NAMALWA (cell line): ENCODE data around the gene LACRT.
"Not testable (repeated sequence)": the region's sequence is repeated elsewhere in the genome, so short reads cannot be mapped to it uniquely, and the experiment has no call there.

Source experiments
- DNase-seq: peaks from one replicate; pipeline ENCODE4 v3.0.0-alpha.2; 2015; ENCODE audit warnings: low spot score

The LACRT gene

DNA sequence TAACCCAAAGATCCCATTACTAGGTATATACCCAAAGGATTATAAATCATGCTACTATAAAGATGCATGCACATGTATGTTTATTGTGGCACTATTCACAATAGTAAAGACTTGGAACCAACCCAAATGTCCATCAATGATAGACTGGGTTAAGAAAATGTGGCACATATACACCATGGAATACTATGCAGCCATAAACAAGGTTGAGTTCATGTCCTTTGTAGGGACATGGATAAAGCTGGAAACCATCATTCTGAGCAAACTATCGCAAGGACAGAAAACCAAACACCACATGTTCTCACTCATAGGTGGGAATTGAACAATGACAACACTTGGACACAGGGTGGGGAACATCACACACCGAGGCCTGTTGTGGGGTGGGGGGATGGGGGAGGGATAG is 4.4 kb upstream of the LACRT start:
- DNase-seq: not testable (repeated sequence)

DNA sequence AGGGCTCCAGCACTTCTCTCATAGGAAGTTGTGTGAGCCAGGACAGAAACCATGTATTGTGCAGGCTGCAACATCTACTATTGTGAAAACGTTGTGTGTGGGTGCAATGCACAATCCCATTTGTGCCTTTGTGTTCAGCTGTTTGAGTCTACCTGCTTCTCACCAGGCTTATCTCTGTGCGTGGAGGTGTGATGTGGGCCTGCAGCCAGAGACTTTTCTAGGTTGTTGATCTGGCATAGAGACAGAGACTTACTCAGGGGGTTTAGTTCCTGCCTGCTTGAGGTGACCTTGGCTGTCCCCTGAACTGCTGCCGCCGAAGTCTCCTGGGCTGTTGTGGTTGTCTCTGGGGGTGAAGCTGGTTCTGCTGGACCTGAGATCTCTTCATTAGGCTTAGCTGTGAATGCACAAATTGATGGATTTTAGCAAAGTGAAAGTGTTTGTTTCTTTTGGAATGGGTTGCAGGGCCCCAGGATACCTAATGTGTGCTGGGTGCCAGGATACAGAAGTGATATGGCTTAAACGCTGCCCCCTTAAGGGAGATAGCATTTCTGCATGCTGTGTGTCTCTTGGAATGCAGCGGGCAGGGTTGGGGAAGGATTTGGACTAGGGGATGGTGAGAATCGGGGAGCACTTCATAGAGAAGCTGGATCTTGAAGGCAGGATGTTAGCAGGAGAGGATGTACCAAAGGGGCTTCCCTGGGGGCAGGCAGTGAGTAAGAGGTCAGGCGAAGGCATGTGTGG is 2.5 kb downstream of the LACRT start:
- peak; percentile 9 for DNase-seq

DNA sequence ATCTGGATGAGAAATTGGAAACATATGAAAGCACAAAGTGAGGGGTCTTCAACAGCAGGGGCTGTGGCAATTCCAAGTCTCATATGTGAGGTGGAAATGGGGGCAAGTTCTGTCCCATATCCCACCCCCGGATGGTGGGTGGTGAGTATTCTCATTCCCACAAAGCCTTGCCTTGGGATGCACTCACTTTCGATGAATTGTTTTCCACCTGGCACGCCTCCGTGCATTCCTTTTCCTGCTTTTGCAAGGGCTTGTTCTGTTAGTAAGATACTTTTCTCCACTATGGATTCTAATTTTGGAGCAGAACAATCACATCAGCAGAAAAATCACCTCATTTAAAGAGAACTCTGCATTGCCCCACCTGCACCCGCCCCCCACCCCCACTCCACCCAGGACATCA is 3.1 kb downstream of the LACRT start:
- no peak for DNase-seq

- DNase-seq: no peak
Measured at GRCh38 chr12:54629925-54630324, 4.8 kb downstream of the LACRT start.

DNA sequence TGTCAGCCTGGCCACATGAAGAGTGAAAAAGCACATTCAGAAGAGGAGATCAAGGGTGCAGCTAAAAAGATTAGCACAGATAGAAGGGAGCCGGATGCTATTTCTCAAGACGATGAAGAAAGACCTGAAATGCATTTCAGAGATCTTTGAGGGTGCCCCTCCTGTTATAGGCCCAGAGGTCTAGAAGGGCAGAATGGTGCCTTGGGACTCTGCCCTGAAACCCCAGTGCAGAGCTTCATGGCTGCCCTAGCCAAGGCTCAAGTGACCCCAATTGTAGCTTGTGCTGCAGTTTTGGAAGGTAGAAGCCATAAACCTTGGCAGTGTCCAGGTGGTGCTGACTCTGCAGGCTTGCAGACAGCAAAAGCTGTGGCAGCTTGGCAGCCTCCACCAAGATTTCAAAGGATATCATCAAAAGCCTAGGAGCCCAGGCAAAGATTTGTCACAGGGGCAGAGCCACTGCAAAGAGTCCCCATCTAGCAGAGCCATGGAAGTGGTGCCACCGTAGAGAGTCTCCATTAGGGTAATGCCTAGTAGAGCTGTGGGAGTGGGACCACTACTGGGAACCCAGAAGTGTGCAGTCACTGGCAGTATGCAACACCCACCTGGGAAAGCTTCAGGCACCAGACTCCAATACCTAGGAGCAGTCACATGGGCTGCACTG is 6.4 kb downstream of the LACRT start:
- DNase-seq: no peak

- no peak for DNase-seq
Measured at GRCh38 chr12:54627304-54627703, 7.4 kb downstream of the LACRT start.

GRCh38 chr12:54625598-54625997 is 9.1 kb downstream of the LACRT start:
- no peak for DNase-seq

DNA sequence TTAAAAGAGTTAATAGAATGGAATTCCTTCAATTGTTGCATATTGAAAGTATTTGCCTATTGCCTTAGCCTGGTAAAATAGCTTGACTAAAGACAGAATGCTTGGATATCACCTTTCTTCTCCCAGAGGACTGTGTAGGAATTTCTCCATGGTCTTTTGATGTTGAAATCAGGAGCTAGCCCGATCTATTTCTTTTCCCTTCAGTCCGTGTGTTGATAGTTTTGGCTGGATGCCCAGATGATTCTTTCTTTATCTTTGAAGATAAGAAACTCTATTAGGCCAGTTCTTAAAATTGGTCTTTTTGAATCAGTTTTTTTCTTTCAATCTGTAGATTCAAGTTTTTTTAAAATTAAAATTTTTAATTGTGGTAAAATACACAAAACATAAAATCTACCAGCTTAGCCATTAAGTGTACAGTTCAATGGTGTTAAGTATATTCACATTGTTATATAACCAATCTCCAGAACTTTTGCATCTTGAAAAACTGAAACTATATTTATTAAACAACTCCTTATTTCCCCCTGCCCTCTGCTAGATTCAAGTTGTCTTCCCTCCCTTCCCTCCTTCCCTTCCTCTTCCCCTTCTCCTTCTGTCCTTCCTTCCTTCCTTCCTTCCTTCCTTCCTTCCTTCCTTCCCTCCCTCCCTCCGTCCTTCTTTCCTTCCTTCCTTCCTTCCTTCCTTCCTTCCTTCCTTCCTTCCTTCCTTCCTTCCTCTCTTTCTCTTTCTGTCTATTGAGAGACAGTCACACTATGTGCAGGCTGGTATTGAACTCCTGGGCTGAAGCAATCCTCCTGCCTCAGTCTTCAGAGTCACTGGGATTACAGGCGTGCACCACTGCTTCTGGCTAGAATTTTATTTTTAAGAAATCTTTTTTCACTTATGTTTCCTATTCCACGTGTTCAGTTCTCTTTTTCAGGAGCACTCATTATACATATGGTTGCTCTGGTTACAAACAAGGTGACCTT is 10.1 kb downstream of the LACRT start:
- DNase-seq: no peak

- DNase-seq: peak; percentile 58
Measured at GRCh38 chr12:54622463-54623183, 12.1 kb downstream of the LACRT start.

GRCh38 chr12:54616933-54617680 is 17.6 kb downstream of the LACRT start:
- no peak for DNase-seq

DNA sequence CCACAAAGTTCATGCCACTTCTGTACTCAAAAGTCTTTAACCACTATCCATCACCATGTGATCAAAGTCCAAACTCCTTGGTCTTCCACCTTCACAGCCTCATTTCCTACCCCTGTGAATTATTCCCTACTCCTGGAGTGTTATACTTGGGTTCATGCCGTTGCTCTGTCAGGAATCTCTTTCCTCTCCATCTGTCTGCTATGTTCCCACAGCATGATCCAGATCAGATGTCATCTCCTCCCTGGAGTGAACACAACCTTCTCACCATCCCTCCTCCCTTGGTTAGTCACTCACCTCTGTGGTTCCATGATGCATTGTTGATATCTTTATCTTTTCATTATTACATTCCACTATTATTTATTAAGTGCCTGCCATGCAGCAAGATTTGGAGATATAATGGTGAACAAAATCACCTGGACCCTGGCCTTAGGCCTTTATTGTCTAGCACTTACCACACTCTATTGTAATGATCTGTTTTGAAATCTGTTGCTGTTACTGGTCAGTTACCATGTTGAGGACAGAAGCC is 22.4 kb downstream of the LACRT start:
- DNase-seq: no peak

DNA sequence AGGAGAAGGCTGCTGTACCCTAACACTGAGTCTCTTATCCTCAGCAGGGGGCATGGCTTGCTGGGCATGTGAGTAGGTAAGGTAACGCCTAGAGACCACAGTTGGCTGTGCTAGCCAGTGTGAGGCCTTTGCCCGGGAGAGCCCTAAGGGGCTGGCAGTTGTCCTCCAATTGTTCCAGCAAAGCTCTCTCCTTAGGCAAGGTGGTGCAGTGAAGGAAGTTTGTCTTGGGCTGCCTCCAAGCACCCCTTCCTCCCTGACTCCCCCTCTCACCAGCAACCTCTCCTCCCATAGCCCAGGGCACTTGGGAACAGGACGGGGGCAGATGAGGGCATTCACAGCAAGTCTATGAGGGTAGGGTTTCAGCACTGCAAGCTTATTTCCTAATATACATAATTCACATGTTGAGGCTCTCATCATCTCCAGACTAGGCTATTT is 23.0 kb downstream of the LACRT start:
- DNase-seq: no peak

DNA sequence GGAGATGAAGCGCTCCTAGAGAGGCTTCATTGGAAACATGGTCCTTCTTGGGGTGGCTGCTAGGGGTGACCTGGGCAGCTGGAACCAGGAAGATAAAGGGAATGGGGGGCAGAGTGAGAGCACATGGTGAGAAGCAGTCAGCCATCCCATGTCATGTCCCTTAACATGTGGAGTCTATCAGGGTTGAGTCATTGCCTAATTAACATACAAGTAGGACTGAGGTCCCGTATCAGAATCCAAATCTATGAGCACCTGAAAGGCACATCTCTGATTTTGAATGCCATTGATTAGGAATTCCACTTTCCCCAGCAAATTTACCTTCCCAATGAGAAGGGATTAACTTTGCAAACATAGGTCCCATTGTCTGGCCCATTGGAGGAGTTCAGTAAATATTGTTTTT is 25.9 kb downstream of the LACRT start:
- no peak for DNase-seq

DNA sequence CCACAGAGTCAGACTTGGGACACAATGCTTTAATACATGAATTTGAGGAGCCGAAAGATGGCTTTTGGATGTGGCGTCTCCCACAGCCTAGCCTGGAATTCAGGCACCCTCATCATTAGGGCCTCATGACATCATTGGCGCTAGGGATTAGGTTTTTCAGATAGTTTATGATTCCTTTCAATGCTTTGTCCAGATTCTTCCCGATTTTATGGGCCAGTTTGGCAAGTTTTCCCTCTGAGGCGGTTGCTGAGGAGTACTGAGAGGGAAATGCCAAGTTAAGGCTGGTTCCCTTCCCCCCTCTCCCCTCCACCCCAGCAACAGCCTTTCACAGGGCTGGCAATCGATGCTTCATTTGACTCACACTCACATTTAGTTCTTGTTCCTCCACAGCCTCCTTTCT is 26.5 kb downstream of the LACRT start:
- no peak for DNase-seq

DNA sequence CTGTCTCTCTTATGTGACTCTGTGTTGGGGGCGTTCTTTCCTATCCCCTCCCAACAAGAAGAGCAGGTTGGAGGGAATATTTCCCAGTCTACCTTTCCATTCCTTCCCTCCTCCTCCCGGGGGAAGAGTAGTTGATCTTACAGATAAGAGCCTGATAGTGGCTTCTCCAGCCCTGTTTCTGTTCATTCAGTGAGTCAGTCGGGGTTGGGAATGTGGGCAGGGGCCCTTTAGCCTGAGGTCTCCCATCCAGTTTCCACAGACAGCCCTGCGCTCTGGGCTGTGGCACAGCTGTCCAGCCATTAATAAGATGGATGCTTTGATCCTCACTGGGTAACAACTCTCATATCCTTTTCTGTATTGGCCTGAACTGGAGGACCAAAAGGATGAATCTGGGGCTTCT is 28.1 kb downstream of the LACRT start:
- DNase-seq: no peak

GRCh38 chr12:54605138-54605970 is 29.3 kb downstream of the LACRT start:
- DNase-seq: no peak

- DNase-seq: no peak
Measured at GRCh38 chr12:54604436-54604835, 30.3 kb downstream of the LACRT start.

GRCh38 chr12:54603872-54604271 is 30.8 kb downstream of the LACRT start:
- no peak for DNase-seq

- peak; percentile 86 for DNase-seq
Measured at GRCh38 chr12:54603173-54603814, 31.4 kb downstream of the LACRT start.

- no peak for DNase-seq
Measured at GRCh38 chr12:54602661-54603060, 32.0 kb downstream of the LACRT start.
